Smooth muscle cell (in vitro differentiated cells): Measurements from ENCODE around the gene VGLL3. TPM values are rescaled to one million over a fixed set of nuclear protein-coding genes. Genes with fewer than 3 reads are reported as not detected.

Experiments used
- DNase-seq: peaks from one replicate; lab custom pipeline; 2025; ENCODE audit not compliant: unreplicated experiment; lab: John Stamatoyannopoulos, UW
- H2AFZ ChIP-seq: fragments of 200-600 bp; sonication (generic); 2 replicates; pipeline ENCODE4 v1.6.0; 2016; ENCODE audit warnings: antibody characterized with exemption, low read depth, mild to moderate bottlenecking
- H3F3A ChIP-seq: fragments of 200-600 bp; sonication (generic); 2 replicates; pipeline ENCODE4 v1.6.0; 2017; ENCODE audit warnings: antibody characterized with exemption, low read depth
- H3K27ac ChIP-seq: fragments of 200-600 bp; sonication (generic); 2 replicates; pipeline ENCODE4 v1.5.1; 2016; ENCODE audit warnings: low read depth, mild to moderate bottlenecking
- H3K27me3 ChIP-seq: fragments of 200-600 bp; sonication (generic); 2 replicates; pipeline ENCODE4 v1.6.1; 2016; ENCODE audit warnings: low read depth, mild to moderate bottlenecking
- H3K36me3 ChIP-seq: fragments of 200-600 bp; sonication (generic); 2 replicates; pipeline ENCODE4 v1.5.1; 2016; ENCODE audit warnings: low read depth
- H3K4me1 ChIP-seq: fragments of 200-600 bp; sonication (generic); 2 replicates; pipeline ENCODE4 v1.5.1; 2016; ENCODE audit warnings: low read depth
- H3K4me2 ChIP-seq: fragments of 200-600 bp; sonication (generic); 2 replicates; pipeline ENCODE4 v1.6.0; 2016; ENCODE audit warnings: mild to moderate bottlenecking
- H3K4me3 ChIP-seq: fragments of 200-600 bp; sonication (generic); 2 replicates; pipeline ENCODE4 v1.5.1; 2016; ENCODE audit warnings: mild to moderate bottlenecking
- H3K79me2 ChIP-seq: fragments of 200-600 bp; sonication (generic); 2 replicates; pipeline ENCODE4 v1.6.0; 2016; ENCODE audit warnings: low read depth, mild to moderate bottlenecking
- H3K9ac ChIP-seq: fragments of 200-600 bp; sonication (generic); 2 replicates; pipeline ENCODE4 v1.6.0; 2016; ENCODE audit warnings: low read depth
- H3K9me3 ChIP-seq: fragments of 200-600 bp; sonication (generic); replicated peaks from 2 replicates; pipeline ENCODE4 v1.5.1; 2016; ENCODE audit warnings: low read depth
- H4K20me1 ChIP-seq: fragments of 200-600 bp; sonication (generic); 2 replicates; pipeline ENCODE4 v1.6.0; 2016; ENCODE audit warnings: low read depth
- CTCF ChIP-seq: fragments of 200-600 bp; sonication (generic); IDR thresholded peaks from 2 replicates; pipeline ENCODE4 v1.5.1; 2017; ENCODE audit warnings: borderline replicate concordance, mild to moderate bottlenecking, antibody characterized with exemption; ENCODE audit not compliant: insufficient read depth, poor library complexity, severe bottlenecking
- WGBS: methylation state at CpG from one replicate; pipeline ENCODE4 v1.1.7; 2016; ENCODE audit warnings: low lambda C conversion rate; 5-methylcytosine and 5-hydroxymethylcytosine counted together
- polyA plus RNA-seq: library from polyadenylated mRNA; unstranded; fragments of >200 nt; fragmentation: Nextera tagmentation; extraction: Ambion mirVana; gene quantifications from 2 replicates; pipeline ENCODE4 v1.2.1, GENCODE V29; 2016
- total RNA-seq: library from RNA; depleted of rRNA; stranded (reverse); fragments of >200 nt; gene quantifications from 2 replicates; pipeline ENCODE4 v1.2.3, GENCODE V29; 2014

The VGLL3 gene
- total and polyA plus RNA-seq, 2 experiments from 2014 or later: 11.4 to 54.1 TPM

GRCh38 chr3:86967062-86967461 is 23.9 kb downstream of the VGLL3 start:
- H3K36me3 ChIP-seq: peaks cover 20% of the 10 kb centered on the region
- H3K4me1 ChIP-seq: peaks cover 6% of the 10 kb centered on the region
- no peak overlapping the region for H3K27ac ChIP-seq
- no peaks in the 10 kb centered on the region for H3K9me3 ChIP-seq
- H3K79me2 ChIP-seq: no peaks in the 10 kb centered on the region
- peaks cover 60% of the 10 kb centered on the region for H4K20me1 ChIP-seq
- no peak overlapping the region for H3K4me2 ChIP-seq
- no peak overlapping the region for H2AFZ ChIP-seq
- DNase-seq: no peak
- WGBS: 84% methylated on average over 2 of the region's 2 CpGs
- TF ChIP-seq CTCF: no peak
- H3K9ac ChIP-seq: no peak overlapping the region
- no peak overlapping the region for H3K4me3 ChIP-seq
- H3K27me3 ChIP-seq: no peaks in the 10 kb centered on the region
- no peaks in the 10 kb centered on the region for H3F3A ChIP-seq

GRCh38 chr3:86965166-86965565 is 25.8 kb downstream of the VGLL3 start:
- Histone ChIP-seq H3K79me2 (no peaks in the 10 kb centered on the region), H3F3A (no peaks in the 10 kb centered on the region), H3K4me1 (peaks cover 10% of the 10 kb centered on the region), H3K27ac (no peak overlapping the region), H3K4me2 (no peak overlapping the region), H3K27me3 (no peaks in the 10 kb centered on the region), H3K9ac (no peak overlapping the region), H3K9me3 (no peaks in the 10 kb centered on the region), H2AFZ (no peak overlapping the region), H3K36me3 (peaks cover 20% of the 10 kb centered on the region), H4K20me1 (peaks cover 52% of the 10 kb centered on the region), H3K4me3 (no peak overlapping the region)
- no peak for DNase-seq
- TF ChIP-seq CTCF: no peak
- 94% methylated on average over 3 of the region's 3 CpGs for WGBS

GRCh38 chr3:86963611-86964010 is 27.3 kb downstream of the VGLL3 start:
- no peaks in the 10 kb centered on the region for H3K79me2 ChIP-seq
- H3K4me1 ChIP-seq: peaks cover 10% of the 10 kb centered on the region
- no peak overlapping the region for H3K9ac ChIP-seq
- no peak for TF ChIP-seq CTCF
- H3K27me3 ChIP-seq: no peaks in the 10 kb centered on the region
- 88% methylated on average over 1 of the region's 1 CpG for WGBS
- no peaks in the 10 kb centered on the region for H3K9me3 ChIP-seq
- H3K27ac ChIP-seq: no peak overlapping the region
- peaks cover 20% of the 10 kb centered on the region for H3K36me3 ChIP-seq
- peaks cover 52% of the 10 kb centered on the region for H4K20me1 ChIP-seq
- H3K4me3 ChIP-seq: no peak overlapping the region
- H3K4me2 ChIP-seq: no peak overlapping the region
- no peaks in the 10 kb centered on the region for H3F3A ChIP-seq
- no peak for DNase-seq
- no peak overlapping the region for H2AFZ ChIP-seq

- Histone ChIP-seq H3K4me3 (no peak overlapping the region), H3K79me2 (no peaks in the 10 kb centered on the region), H3K27ac (peak overlapping the region; percentile 52), H2AFZ (no peak overlapping the region), H4K20me1 (peaks cover 58% of the 10 kb centered on the region), H3K9ac (peak overlapping the region; percentile 38), H3F3A (no peaks in the 10 kb centered on the region), H3K27me3 (no peaks in the 10 kb centered on the region), H3K4me2 (no peak overlapping the region), H3K9me3 (no peaks in the 10 kb centered on the region), H3K4me1 (peaks cover 6% of the 10 kb centered on the region), H3K36me3 (peaks cover 20% of the 10 kb centered on the region)
- no peak for TF ChIP-seq CTCF
- no peak for DNase-seq
- 42% methylated on average over 3 of the region's 3 CpGs for WGBS
Observed at GRCh38 chr3:86961297-86961696, 29.7 kb downstream of the VGLL3 start.
